Activated naive CD8-positive, alpha-beta T cell treated with anti-CD3 and anti-CD28 coated beads for 36 hours (primary cell): ENCODE data around the gene PSMD11. TPM values are rescaled to one million over a fixed set of nuclear protein-coding genes. Genes with fewer than 3 reads are reported as not detected.

Experiments
- DNase-seq: peaks from one replicate; pipeline ENCODE4 v3.0.0; 2021
- H3K27ac Mint-ChIP-seq: one replicate; pipeline ENCODE4 v1.8.0; 2022; ENCODE audit warnings: mild to moderate bottlenecking, moderate library complexity, mixed read lengths
- H3K27me3 Mint-ChIP-seq: one replicate; pipeline ENCODE4 v1.8.0; 2022; ENCODE audit warnings: mild to moderate bottlenecking, mixed read lengths
- H3K36me3 Mint-ChIP-seq: one replicate; pipeline ENCODE4 v1.8.0; 2021; ENCODE audit warnings: mild to moderate bottlenecking, mixed read lengths
- H3K4me1 Mint-ChIP-seq: one replicate; pipeline ENCODE4 v1.8.0; 2021; ENCODE audit warnings: mixed read lengths
- H3K4me3 Mint-ChIP-seq: one replicate; pipeline ENCODE4 v1.8.0; 2022; ENCODE audit warnings: mild to moderate bottlenecking, moderate library complexity, mixed read lengths
- H3K9me3 Mint-ChIP-seq: one replicate; pipeline ENCODE4 v1.8.0; 2022; ENCODE audit warnings: mixed read lengths
- total RNA-seq, 2 experiments: library from RNA; stranded (reverse); gene quantifications; one replicate each; pipeline ENCODE4 v1.2.3, GENCODE V29; 2021

PSMD11 gene
- total RNA-seq, 2 experiments from 2014 or later: 147 to 157 TPM

- H3K4me3 Mint-ChIP-seq: peak overlapping the region; percentile 91
- no peaks in the 10 kb centered on the region for H3K27me3 Mint-ChIP-seq
- H3K27ac Mint-ChIP-seq: peak overlapping the region; percentile 91
- H3K36me3 Mint-ChIP-seq: peaks cover 33% of the 10 kb centered on the region
- peak; percentile 67 for DNase-seq
- H3K4me1 Mint-ChIP-seq: peaks cover 68% of the 10 kb centered on the region
- H3K9me3 Mint-ChIP-seq: no peaks in the 10 kb centered on the region
Observed at GRCh38 chr17:32491371-32492263, 47.3 kb downstream of the PSMD11 start.

- Mint-ChIP-seq H3K4me3 (peak overlapping the region; percentile 91), H3K27me3 (no peaks in the 10 kb centered on the region), H3K27ac (peak overlapping the region; percentile 91), H3K4me1 (peaks cover 71% of the 10 kb centered on the region), H3K36me3 (peaks cover 33% of the 10 kb centered on the region), H3K9me3 (no peaks in the 10 kb centered on the region)
- no peak for DNase-seq
Observed at GRCh38 chr17:32492264-32492589, 47.9 kb downstream of the PSMD11 start.

GRCh38 chr17:32492648-32493289, 48.5 kb downstream of the PSMD11 start:
- peaks cover 69% of the 10 kb centered on the region for H3K4me1 Mint-ChIP-seq
- peaks cover 30% of the 10 kb centered on the region for H3K36me3 Mint-ChIP-seq
- peak overlapping the region; percentile 91 for H3K4me3 Mint-ChIP-seq
- DNase-seq: no peak
- peak overlapping the region; percentile 91 for H3K27ac Mint-ChIP-seq
- H3K27me3 Mint-ChIP-seq: no peaks in the 10 kb centered on the region
- H3K9me3 Mint-ChIP-seq: no peaks in the 10 kb centered on the region

- Mint-ChIP-seq H3K27ac (peak overlapping the region; percentile 12), H3K9me3 (no peaks in the 10 kb centered on the region), H3K4me1 (peaks cover 63% of the 10 kb centered on the region), H3K36me3 (peaks cover 23% of the 10 kb centered on the region), H3K27me3 (no peaks in the 10 kb centered on the region), H3K4me3 (no peak overlapping the region)
- no peak for DNase-seq
Observed at GRCh38 chr17:32493571-32493970, 49.3 kb downstream of the PSMD11 start.

GRCh38 chr17:32493976-32494513, 49.7 kb downstream of the PSMD11 start:
- Mint-ChIP-seq H3K36me3 (peaks cover 18% of the 10 kb centered on the region), H3K27ac (peak overlapping the region; percentile 45), H3K4me1 (peaks cover 59% of the 10 kb centered on the region), H3K4me3 (peak overlapping the region; percentile 32), H3K9me3 (no peaks in the 10 kb centered on the region), H3K27me3 (no peaks in the 10 kb centered on the region)
- no peak for DNase-seq

GRCh38 chr17:32494621-32495358, 50.5 kb downstream of the PSMD11 start:
- no peak for DNase-seq
- no peaks in the 10 kb centered on the region for H3K9me3 Mint-ChIP-seq
- peaks cover 52% of the 10 kb centered on the region for H3K4me1 Mint-ChIP-seq
- H3K4me3 Mint-ChIP-seq: peak overlapping the region; percentile 32
- H3K27me3 Mint-ChIP-seq: no peaks in the 10 kb centered on the region
- H3K27ac Mint-ChIP-seq: peak overlapping the region; percentile 51
- peaks cover 11% of the 10 kb centered on the region for H3K36me3 Mint-ChIP-seq

GRCh38 chr17:32495359-32496231, 51.3 kb downstream of the PSMD11 start:
- Mint-ChIP-seq H3K4me3 (peak overlapping the region; percentile 7), H3K4me1 (peaks cover 45% of the 10 kb centered on the region), H3K9me3 (no peaks in the 10 kb centered on the region), H3K27me3 (no peaks in the 10 kb centered on the region), H3K27ac (peak overlapping the region; percentile 51), H3K36me3 (peaks cover 5% of the 10 kb centered on the region)
- DNase-seq: no peak

- H3K27me3 Mint-ChIP-seq: no peaks in the 10 kb centered on the region
- no peaks in the 10 kb centered on the region for H3K9me3 Mint-ChIP-seq
- H3K36me3 Mint-ChIP-seq: peaks cover 5% of the 10 kb centered on the region
- peaks cover 43% of the 10 kb centered on the region for H3K4me1 Mint-ChIP-seq
- H3K27ac Mint-ChIP-seq: no peak overlapping the region
- no peak for DNase-seq
- no peak overlapping the region for H3K4me3 Mint-ChIP-seq
Observed at GRCh38 chr17:32496395-32497073, 52.2 kb downstream of the PSMD11 start.

- H3K4me1 Mint-ChIP-seq: peaks cover 43% of the 10 kb centered on the region
- peaks cover 8% of the 10 kb centered on the region for H3K36me3 Mint-ChIP-seq
- no peaks in the 10 kb centered on the region for H3K9me3 Mint-ChIP-seq
- H3K27ac Mint-ChIP-seq: peak overlapping the region; percentile 25
- no peaks in the 10 kb centered on the region for H3K27me3 Mint-ChIP-seq
- no peak overlapping the region for H3K4me3 Mint-ChIP-seq
- no peak for DNase-seq
Observed at GRCh38 chr17:32497431-32498205, 53.3 kb downstream of the PSMD11 start.

GRCh38 chr17:32498391-32498790, 54.1 kb downstream of the PSMD11 start:
- Mint-ChIP-seq H3K36me3 (peaks cover 7% of the 10 kb centered on the region), H3K27me3 (no peaks in the 10 kb centered on the region), H3K4me1 (peaks cover 43% of the 10 kb centered on the region), H3K9me3 (no peaks in the 10 kb centered on the region), H3K27ac (no peak overlapping the region), H3K4me3 (no peak overlapping the region)
- DNase-seq: no peak

GRCh38 chr17:32502013-32502412, 57.7 kb downstream of the PSMD11 start:
- H3K4me1 Mint-ChIP-seq: peaks cover 50% of the 10 kb centered on the region
- H3K36me3 Mint-ChIP-seq: peaks cover 7% of the 10 kb centered on the region
- no peaks in the 10 kb centered on the region for H3K9me3 Mint-ChIP-seq
- H3K27ac Mint-ChIP-seq: peak overlapping the region; percentile 95
- DNase-seq: no peak
- no peaks in the 10 kb centered on the region for H3K27me3 Mint-ChIP-seq
- H3K4me3 Mint-ChIP-seq: peak overlapping the region; percentile 7

- no peaks in the 10 kb centered on the region for H3K27me3 Mint-ChIP-seq
- peaks cover 51% of the 10 kb centered on the region for H3K4me1 Mint-ChIP-seq
- no peaks in the 10 kb centered on the region for H3K9me3 Mint-ChIP-seq
- DNase-seq: no peak
- H3K27ac Mint-ChIP-seq: peak overlapping the region; percentile 95
- H3K36me3 Mint-ChIP-seq: peaks cover 8% of the 10 kb centered on the region
- H3K4me3 Mint-ChIP-seq: no peak overlapping the region
Observed at GRCh38 chr17:32502710-32503109, 58.4 kb downstream of the PSMD11 start.
